GM13977 (cell line): ENCODE data around the gene RPS16.
A peak's percentile ranks its signal among the peaks of the same experiment; 100 is the strongest.

Experiments
- DNase-seq: peaks from one replicate; pipeline ENCODE4 v3.0.0; 2012; ENCODE audit warnings: low spot score
- CTCF ChIP-seq: IDR thresholded peaks from 2 replicates; pipeline ENCODE4 v1.5.1; 2012; ENCODE audit warnings: mild to moderate bottlenecking, control low read depth; ENCODE audit not compliant: insufficient read depth; ENCODE audit errors: extremely low read depth, missing control alignments
- in situ Hi-C: fragments of 300-500 bp; cut with MboI; formaldehyde crosslinking; loops from one replicate; pipeline ENCODE4 v1.12.0; 2022; ENCODE audit warnings: low sequenced_read_pairs, low pct_unique_long_range_greater_than_20kb, mixed read lengths, inconsistent platforms; ENCODE audit not compliant: unreplicated experiment

Gene RPS16

GRCh38 chr19:39419003-39419402 lies 16.7 kb downstream of the RPS16 start:
- no peak for DNase-seq
- in situ Hi-C loops = no loop called here

GRCh38 chr19:39417463-39418181 lies 18.1 kb downstream of the RPS16 start:
- in situ Hi-C loops = no loop called here
- TF ChIP-seq CTCF = no peak
- no peak for DNase-seq

More at GRCh38 chr19:39419003-39419402, 16.7 kb downstream of the RPS16 start:
- TF ChIP-seq CTCF = no peak

GRCh38 chr19:39416152-39417120 lies 19.3 kb downstream of the RPS16 start:
- DNase-seq = peak; percentile 19
- TF ChIP-seq CTCF = no peak
- in situ Hi-C loops = no loop called here

- TF ChIP-seq CTCF = no peak
- in situ Hi-C loops = no loop called here
- DNase-seq = no peak
Measured at GRCh38 chr19:39415111-39416046, 20.4 kb downstream of the RPS16 start.

GRCh38 chr19:39413911-39414608 lies 21.7 kb downstream of the RPS16 start:
- TF ChIP-seq CTCF = peak; percentile 31
- DNase-seq = no peak
- in situ Hi-C loops = no loop called here
